PC-9 (cell line): ENCODE measurements around the gene CCT2. TPM values are rescaled to one million over a fixed set of nuclear protein-coding genes. Genes with fewer than 3 reads are reported as not detected.
"Not testable (repeated sequence)": the region's sequence is repeated elsewhere in the genome, so short reads cannot be mapped to it uniquely, and the experiment has no call there.

Experiments used
- BruUV-seq: library from RNA; stranded (reverse); fragments of 400-500 nt; replicated peaks from 2 replicates; lab custom pipeline; 2021; lab: Mats Ljungman, UMichigan
- CTCF ChIA-PET: fragments of 300-600 bp; sonication (Branson Sonifier 250); formaldehyde crosslinking; loops from one replicate; lab custom pipeline; 2022; ENCODE audit warnings: antibody characterized with exemption; lab: Charles Lee
- POLR2A ChIA-PET: fragments of 300-600 bp; sonication (Branson Sonifier 250); formaldehyde crosslinking; loops from one replicate; lab custom pipeline; 2022; ENCODE audit warnings: antibody characterized with exemption; ENCODE audit not compliant: unreplicated experiment; lab: Charles Lee
- DNase-seq, 2 experiments: peaks; one replicate each; pipeline versions ENCODE4 v3.0.0 to v3.0.0-alpha.2; 2015 to 2022; ENCODE audit warnings: mixed read lengths in 1 of 2
- H2AFZ ChIP-seq: fragments of 200-600 bp; sonication (generic); 2 replicates; pipeline ENCODE4 v1.8.1; 2017; ENCODE audit warnings: antibody characterized with exemption
- H3F3A ChIP-seq: fragments of 200-600 bp; sonication (generic); 2 replicates; pipeline ENCODE4 v1.8.1; 2017; ENCODE audit warnings: antibody characterized with exemption, mild to moderate bottlenecking, low read depth; ENCODE audit not compliant: insufficient read depth
- H3K27ac ChIP-seq: fragments of 200-600 bp; sonication (generic); 2 replicates; pipeline ENCODE4 v1.6.1; 2016; ENCODE audit warnings: mixed run types
- H3K27me3 ChIP-seq: fragments of 200-600 bp; sonication (generic); 2 replicates; pipeline ENCODE4 v1.6.1; 2016; ENCODE audit warnings: low read depth, mixed run types; ENCODE audit not compliant: insufficient read depth
- H3K36me3 ChIP-seq: fragments of 200-600 bp; sonication (generic); 2 replicates; pipeline ENCODE4 v1.6.1; 2016; ENCODE audit warnings: low read depth, mixed run types
- H3K4me1 ChIP-seq: fragments of 200-600 bp; sonication (generic); replicated peaks from 2 replicates; pipeline ENCODE4 v1.6.1; 2016; ENCODE audit warnings: mixed run types; ENCODE audit not compliant: insufficient read depth
- H3K4me2 ChIP-seq: fragments of 200-600 bp; sonication (generic); 2 replicates; pipeline ENCODE4 v1.6.1; 2017; ENCODE audit warnings: mixed run types
- H3K4me3 ChIP-seq: fragments of 200-600 bp; sonication (generic); 2 replicates; pipeline ENCODE4 v1.6.1; 2016; ENCODE audit warnings: mixed run types
- H3K79me2 ChIP-seq: fragments of 200-600 bp; sonication (generic); 2 replicates; pipeline ENCODE4 v1.6.1; 2017; ENCODE audit warnings: low read depth, mixed run types
- H3K9me2 ChIP-seq: fragments of 200-600 bp; sonication (generic); 2 replicates; pipeline ENCODE4 v1.8.1; 2017; ENCODE audit warnings: mild to moderate bottlenecking; ENCODE audit not compliant: insufficient read depth
- H3K9me3 ChIP-seq: fragments of 200-600 bp; sonication (generic); 2 replicates; pipeline ENCODE4 v1.8.1; 2016; ENCODE audit warnings: low read depth; ENCODE audit not compliant: insufficient read depth
- H4K20me1 ChIP-seq: fragments of 200-600 bp; sonication (generic); 2 replicates; pipeline ENCODE4 v1.8.1; 2017; ENCODE audit not compliant: insufficient read depth
- CTCF ChIP-seq: fragments of 200-600 bp; sonication (generic); conservative IDR thresholded peaks from 2 replicates; pipeline ENCODE4 v1.6.1; 2017; ENCODE audit warnings: mixed run types, antibody characterized with exemption, mild to moderate bottlenecking, moderate library complexity
- EZH2 ChIP-seq: fragments of 200-600 bp; sonication (generic); IDR thresholded peaks from 2 replicates; pipeline ENCODE4 v1.8.0; 2017; ENCODE audit warnings: antibody characterized with exemption, low read depth
- intact Hi-C: fragments of 100-400 bp; cut with micrococcal nuclease; formaldehyde crosslinking; loops from one replicate; pipeline ENCODE4 v1.10.0; 2022; ENCODE audit not compliant: unreplicated experiment
- total RNA-seq: library from RNA; stranded (reverse); gene quantifications from 2 replicates; pipeline ENCODE4 v1.2.3, GENCODE V29; 2021

CCT2 gene
- total RNA-seq, 1 experiment from 2014 or later: 162 TPM

DNA sequence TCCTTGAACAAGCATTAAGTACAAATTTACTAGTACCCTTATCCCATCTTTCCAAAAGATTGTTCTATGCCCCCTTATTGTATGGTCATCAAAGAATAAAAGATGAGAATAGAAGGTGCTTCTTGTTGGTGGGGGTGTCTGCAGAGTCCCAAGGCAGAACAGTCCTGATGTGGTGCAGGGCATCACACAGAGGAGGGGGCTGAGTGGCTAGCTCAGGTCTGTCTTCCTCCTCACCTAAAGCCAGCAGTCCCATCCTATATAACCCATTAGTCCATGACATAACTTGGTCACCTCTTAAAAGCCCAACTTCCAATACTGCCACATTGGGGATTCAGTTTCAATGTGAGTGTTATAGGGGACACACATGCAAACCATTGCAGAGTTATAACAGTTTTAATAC, 15.5 kb downstream of the CCT2 start:
- BruUV-seq: no TSS peak
- ChIA-PET POLR2A (no interaction called here), CTCF (no interaction called here)
- no peaks in the 10 kb centered on the region for H3K4me1 ChIP-seq
- no peaks in the 10 kb centered on the region for H3K79me2 ChIP-seq
- H3K27me3 ChIP-seq: no peaks in the 10 kb centered on the region
- no peaks in the 10 kb centered on the region for H3K9me2 ChIP-seq
- H3K9me3 ChIP-seq: no peaks in the 10 kb centered on the region
- intact Hi-C loops: no loop called here
- H3K36me3 ChIP-seq: peaks cover 46% of the 10 kb centered on the region
- no peak overlapping the region for H3K4me2 ChIP-seq
- no peak overlapping the region for H3K4me3 ChIP-seq
- TF ChIP-seq EZH2 (no peak), CTCF (no peak)
- DNase-seq: no peak
- H3K27ac ChIP-seq: no peak overlapping the region
- peaks cover 47% of the 10 kb centered on the region for H3F3A ChIP-seq
- H4K20me1 ChIP-seq: peaks cover 21% of the 10 kb centered on the region; the same call in 1 of the 2 replicates
- H2AFZ ChIP-seq: no peak overlapping the region

GRCh38 chr12:69601962-69602685, 16.9 kb downstream of the CCT2 start:
- no peaks in the 10 kb centered on the region for H3K9me2 ChIP-seq
- H3K36me3 ChIP-seq: peaks cover 40% of the 10 kb centered on the region
- DNase-seq: no peak
- H3K27ac ChIP-seq: no peak overlapping the region
- intact Hi-C loops: no loop called here
- TF ChIP-seq CTCF: no peak
- no peak for TF ChIP-seq EZH2
- no peak overlapping the region for H3K4me2 ChIP-seq
- H3K4me1 ChIP-seq: no peaks in the 10 kb centered on the region
- no peak overlapping the region for H2AFZ ChIP-seq
- BruUV-seq: no TSS peak
- peaks cover 36% of the 10 kb centered on the region for H3F3A ChIP-seq
- no peaks in the 10 kb centered on the region for H3K27me3 ChIP-seq
- CTCF ChIA-PET: no interaction called here
- no peaks in the 10 kb centered on the region for H3K9me3 ChIP-seq
- H3K4me3 ChIP-seq: no peak overlapping the region
- H4K20me1 ChIP-seq: peaks cover 20% of the 10 kb centered on the region; the same call in 1 of the 2 replicates
- no peaks in the 10 kb centered on the region for H3K79me2 ChIP-seq
- POLR2A ChIA-PET: no interaction called here

DNA sequence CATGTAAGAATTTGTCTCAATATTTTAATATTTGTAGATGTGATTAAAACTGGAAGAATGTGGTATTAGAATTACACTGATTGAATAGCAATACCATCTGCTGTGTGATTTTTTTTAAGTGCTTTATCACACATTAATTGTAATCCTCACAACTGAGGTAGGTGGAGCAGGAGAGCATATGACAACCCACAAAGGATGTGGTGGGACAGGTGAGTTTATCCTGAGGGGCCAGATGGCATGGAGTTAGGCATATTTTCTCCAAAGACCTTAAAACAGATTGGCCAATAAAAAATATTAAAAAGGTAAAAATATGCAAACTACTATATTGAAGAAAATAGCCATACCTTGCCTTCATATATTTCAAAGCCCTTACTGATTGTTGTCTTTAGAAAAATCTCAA, 17.7 kb downstream of the CCT2 start:
- no peak for TF ChIP-seq EZH2
- TF ChIP-seq CTCF: no peak
- H2AFZ ChIP-seq: no peak overlapping the region
- peaks cover 28% of the 10 kb centered on the region; the same call in 1 of the 2 replicates for H3F3A ChIP-seq
- H3K27ac ChIP-seq: no peak overlapping the region
- intact Hi-C loops: no loop called here
- CTCF ChIA-PET: no interaction called here
- no peak for DNase-seq
- BruUV-seq: no TSS peak
- H3K27me3 ChIP-seq: no peaks in the 10 kb centered on the region
- H3K4me2 ChIP-seq: no peak overlapping the region
- no peaks in the 10 kb centered on the region for H3K9me2 ChIP-seq
- POLR2A ChIA-PET: interaction anchor here (0.5 to 0.6 kb wide), 3 partner anchors 124 to 1059 kb away, joined by 3 to 4 read pairs (median 4); no protein-coding TSS in a partner anchor
- peaks cover 33% of the 10 kb centered on the region for H3K36me3 ChIP-seq
- H3K9me3 ChIP-seq: no peaks in the 10 kb centered on the region
- no peaks in the 10 kb centered on the region for H3K4me1 ChIP-seq
- no peaks in the 10 kb centered on the region for H3K79me2 ChIP-seq
- H3K4me3 ChIP-seq: no peak overlapping the region
- H4K20me1 ChIP-seq: peaks cover 11% of the 10 kb centered on the region; the same call in 1 of the 2 replicates

GRCh38 chr12:69603556-69603955, 18.3 kb downstream of the CCT2 start:
- H3K4me1 ChIP-seq, H3K4me3 ChIP-seq, H4K20me1 ChIP-seq, H3K27ac ChIP-seq, H3K9me2 ChIP-seq, H3K9me3 ChIP-seq, H3K79me2 ChIP-seq, CTCF ChIA-PET, H2AFZ ChIP-seq, BruUV-seq, intact Hi-C loops, DNase-seq, H3K4me2 ChIP-seq, H3K27me3 ChIP-seq: not testable (repeated sequence)
- Histone ChIP-seq H3K36me3 (peaks cover 27% of the 10 kb centered on the region), H3F3A (peaks cover 27% of the 10 kb centered on the region; the same call in 1 of the 2 replicates)
- POLR2A ChIA-PET: interaction anchor here (0.6 kb wide), 2 partner anchors 123 to 1059 kb away, joined by 3 to 4 read pairs; no protein-coding TSS in a partner anchor

- BruUV-seq, H3K9me3 ChIP-seq, H3K79me2 ChIP-seq, CTCF ChIA-PET, H3K4me3 ChIP-seq, H3K27ac ChIP-seq, H3K27me3 ChIP-seq, DNase-seq, H4K20me1 ChIP-seq, H3K4me2 ChIP-seq, H3K4me1 ChIP-seq, intact Hi-C loops, H2AFZ ChIP-seq, H3K9me2 ChIP-seq: not testable (repeated sequence)
- Histone ChIP-seq H3F3A (peaks cover 27% of the 10 kb centered on the region; the same call in 1 of the 2 replicates), H3K36me3 (peaks cover 20% of the 10 kb centered on the region)
- POLR2A ChIA-PET: interaction anchor here (0.6 kb wide), 2 partner anchors 9 to 725 kb away, joined by 4 to 14 read pairs; no protein-coding TSS in a partner anchor
Observed at GRCh38 chr12:69604275-69604674, 19.0 kb downstream of the CCT2 start.
